GM19397 (cell line): Measurements from ENCODE around the gene LRP1.

ENCODE experiments used
- ATAC-seq: cut with Tn5 transposase; IDR thresholded peaks from one replicate; pipeline ENCODE4 v1.9.1; 2021; ENCODE audit warnings: mild to moderate bottlenecking, moderate library complexity; ENCODE audit not compliant: unreplicated experiment

Gene LRP1

DNA sequence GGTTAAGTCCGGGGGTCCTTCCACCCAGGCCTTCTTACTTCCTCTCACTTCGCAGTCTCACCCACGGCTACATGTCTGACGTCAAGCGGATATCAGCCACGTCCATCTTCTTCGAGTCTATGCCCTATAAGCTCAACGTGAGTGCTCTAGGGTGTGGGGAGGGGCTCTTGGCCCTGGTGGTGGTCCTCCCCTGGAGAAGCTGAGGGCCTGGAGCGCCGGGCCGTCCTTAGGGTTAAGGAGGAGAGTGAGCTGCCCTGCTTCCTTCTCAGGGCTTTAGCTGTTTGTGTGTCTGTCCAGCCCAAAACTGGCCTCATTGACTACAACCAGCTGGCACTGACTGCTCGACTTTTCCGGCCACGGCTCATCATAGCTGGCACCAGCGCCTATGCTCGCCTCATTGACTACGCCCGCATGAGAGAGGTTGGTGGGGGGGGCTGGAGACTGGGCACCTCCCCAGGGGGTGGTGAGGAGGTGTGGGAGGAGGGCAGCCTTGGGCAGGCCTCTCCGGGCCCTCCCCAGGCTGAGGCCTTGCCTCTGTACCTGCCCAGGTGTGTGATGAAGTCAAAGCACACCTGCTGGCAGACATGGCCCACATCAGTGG lies 104.0 kb downstream of the LRP1 start:
- no peak for ATAC-seq

DNA sequence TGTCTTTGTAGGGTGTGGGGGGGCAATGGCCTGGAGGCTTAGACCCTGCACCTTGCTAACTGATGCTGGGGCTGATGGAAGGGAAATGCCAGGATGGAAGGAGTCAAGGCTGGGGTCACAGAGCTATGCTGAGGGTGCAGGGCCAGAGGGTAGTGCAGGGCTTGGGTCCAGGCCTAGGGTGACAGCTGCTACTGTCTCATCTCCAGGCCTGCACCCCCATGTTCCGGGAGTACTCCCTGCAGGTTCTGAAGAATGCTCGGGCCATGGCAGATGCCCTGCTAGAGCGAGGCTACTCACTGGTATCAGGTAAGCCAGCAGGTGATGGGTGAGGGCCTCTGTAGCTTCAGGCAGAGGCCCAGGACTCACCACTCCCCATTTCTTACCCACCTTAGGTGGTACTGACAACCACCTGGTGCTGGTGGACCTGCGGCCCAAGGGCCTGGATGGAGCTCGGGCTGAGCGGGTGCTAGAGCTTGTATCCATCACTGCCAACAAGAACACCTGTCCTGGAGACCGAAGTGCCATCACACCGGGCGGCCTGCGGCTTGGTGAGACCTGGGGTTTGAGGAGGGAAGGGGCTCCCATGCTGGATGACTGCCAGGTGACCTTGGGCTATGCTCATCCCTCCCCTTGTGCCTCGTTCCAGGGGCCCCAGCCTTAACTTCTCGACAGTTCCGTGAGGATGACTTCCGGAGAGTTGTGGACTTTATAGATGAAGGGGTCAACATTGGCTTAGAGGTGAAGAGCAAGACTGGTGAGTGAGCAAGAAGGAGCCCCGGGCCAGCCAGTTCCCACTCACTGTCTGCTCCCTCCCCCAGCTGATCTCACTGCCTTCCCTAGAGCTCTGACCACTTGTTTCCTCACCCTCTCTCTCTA lies 105.3 kb downstream of the LRP1 start:
- no peak for ATAC-seq

DNA sequence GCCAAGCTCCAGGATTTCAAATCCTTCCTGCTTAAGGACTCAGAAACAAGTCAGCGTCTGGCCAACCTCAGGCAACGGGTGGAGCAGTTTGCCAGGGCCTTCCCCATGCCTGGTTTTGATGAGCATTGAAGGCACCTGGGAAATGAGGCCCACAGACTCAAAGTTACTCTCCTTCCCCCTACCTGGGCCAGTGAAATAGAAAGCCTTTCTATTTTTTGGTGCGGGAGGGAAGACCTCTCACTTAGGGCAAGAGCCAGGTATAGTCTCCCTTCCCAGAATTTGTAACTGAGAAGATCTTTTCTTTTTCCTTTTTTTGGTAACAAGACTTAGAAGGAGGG lies 105.9 kb downstream of the LRP1 start:
- no peak for ATAC-seq

DNA sequence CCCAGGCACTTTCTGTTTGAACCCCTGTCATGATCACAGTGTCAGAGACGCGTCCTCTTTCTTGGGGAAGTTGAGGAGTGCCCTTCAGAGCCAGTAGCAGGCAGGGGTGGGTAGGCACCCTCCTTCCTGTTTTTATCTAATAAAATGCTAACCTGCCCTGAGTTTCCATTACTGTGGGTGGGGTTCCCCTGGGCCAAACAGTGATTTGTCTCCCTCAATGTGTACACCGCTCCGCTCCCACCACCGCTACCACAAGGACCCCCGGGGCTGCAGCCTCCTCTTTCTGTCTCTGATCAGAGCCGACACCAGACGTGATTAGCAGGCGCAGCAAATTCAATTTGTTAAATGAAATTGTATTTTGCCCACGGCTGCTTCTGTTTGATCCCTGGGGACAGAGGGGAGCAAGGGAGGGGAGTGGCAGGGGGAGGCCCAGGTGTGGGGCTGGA lies 106.3 kb downstream of the LRP1 start:
- no peak for ATAC-seq

- ATAC-seq = no peak
These were observed 106.9 kb downstream of the LRP1 start for GRCh38 chr12:57235017-57235727.

DNA sequence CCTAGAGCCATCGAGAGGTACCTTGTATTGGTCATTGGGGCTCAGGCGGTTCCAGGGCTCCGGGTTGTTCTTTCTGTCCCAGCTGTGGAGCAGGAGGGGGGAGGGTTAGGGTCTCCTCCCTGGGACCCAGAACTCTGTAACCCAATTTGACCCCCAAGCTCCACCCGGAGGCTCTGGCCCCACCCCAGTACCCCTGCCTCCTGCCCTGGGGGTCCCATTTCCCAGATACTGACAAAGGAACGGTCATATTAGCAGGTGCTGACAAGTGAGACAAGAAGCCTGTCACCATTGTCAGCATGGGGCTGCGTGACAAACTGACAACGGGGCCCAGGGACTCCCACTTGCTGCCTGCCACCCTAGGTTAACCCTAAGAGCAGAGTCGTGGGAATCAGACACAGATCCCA lies 107.4 kb downstream of the LRP1 start:
- ATAC-seq = no peak

DNA sequence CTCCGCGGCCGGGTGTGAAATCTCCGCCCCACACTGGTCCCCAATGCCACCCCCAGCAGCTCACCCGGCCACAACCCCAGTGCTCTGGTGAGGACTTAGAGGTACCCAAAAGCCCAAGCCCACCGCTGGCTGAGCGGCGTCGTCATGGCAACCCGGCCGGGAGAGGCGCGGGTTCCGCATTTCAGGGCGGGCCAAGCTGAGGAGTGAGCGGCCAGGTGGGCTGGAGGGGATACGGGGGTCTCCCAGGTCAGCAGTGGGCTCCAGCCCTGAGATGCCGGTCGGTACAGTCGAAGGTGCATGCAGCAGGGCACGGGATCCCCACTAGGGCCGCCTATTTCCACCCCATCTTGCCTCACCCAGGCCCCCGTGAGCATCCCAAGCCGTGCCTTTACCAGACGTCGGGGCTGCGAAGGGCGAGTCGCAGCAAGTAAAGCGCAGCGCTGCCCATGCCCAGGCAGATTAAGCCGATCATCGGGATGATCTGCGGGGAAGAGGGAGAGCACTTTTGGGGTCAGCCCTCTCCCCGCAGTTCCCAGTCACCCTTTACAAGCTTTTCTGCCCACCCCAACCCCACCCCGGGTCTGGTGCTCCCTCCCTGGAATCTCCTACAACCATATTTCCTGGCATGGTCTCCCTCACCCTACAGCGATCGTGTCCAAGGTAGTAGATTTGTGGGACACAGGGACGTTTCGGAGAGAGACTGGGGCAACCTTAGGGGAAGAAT lies 108.1 kb downstream of the LRP1 start:
- ATAC-seq = no peak

- ATAC-seq = no peak
These were observed 108.8 kb downstream of the LRP1 start for GRCh38 chr12:57236925-57237595.

DNA sequence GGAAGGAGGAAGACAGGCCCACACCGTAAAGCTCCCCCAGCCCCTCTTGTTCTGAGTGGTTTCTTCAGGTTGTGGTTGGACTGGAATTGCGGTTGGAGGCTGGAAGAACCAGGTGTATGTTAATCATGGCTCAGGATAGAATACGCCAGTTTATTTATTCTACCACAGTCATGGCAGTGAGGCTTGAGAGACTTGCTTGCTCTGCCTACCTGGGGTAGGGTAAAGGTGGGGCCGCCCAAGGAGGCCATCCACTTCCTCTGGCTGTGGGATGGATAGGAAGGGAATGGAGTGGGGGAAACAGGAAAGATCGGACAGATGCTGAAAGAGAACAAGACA lies 109.3 kb downstream of the LRP1 start:
- no peak for ATAC-seq

- no peak for ATAC-seq
These were observed 109.9 kb downstream of the LRP1 start for GRCh38 chr12:57237932-57238853.

DNA sequence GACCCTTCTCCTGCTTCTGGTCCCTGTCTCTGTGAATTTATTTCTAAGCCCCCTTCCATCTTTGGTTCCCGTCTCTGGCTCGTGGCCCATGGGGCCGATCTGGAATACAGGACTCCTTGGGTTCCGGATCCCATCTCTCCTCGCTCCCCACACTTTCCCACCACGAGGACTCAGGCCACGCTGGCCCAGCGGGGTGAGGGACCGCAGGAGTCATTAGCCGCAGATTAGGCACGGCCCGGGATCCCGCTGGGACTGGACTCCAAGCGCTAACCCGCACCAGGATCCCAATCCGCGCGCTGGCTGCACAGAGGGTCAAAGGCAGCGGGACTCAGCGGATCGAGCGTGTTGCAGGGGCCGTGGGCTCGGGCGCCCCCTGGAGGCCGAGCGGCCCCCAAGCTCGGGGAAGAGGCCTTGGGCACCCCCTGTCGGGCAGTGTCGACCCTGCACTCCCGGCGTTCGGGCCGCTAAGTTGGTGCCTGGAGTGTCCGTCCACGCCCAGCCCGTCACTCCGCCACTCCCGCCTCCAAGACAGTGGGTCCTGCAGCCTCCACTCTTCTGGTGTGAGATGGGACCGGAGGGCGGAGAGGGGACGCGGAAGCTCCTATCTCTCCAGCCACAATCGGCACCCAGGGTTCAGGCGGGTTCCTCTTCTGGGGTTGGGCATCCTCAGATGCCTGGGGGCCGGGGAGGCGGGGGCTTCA lies 110.7 kb downstream of the LRP1 start:
- ATAC-seq = peak; percentile 54

DNA sequence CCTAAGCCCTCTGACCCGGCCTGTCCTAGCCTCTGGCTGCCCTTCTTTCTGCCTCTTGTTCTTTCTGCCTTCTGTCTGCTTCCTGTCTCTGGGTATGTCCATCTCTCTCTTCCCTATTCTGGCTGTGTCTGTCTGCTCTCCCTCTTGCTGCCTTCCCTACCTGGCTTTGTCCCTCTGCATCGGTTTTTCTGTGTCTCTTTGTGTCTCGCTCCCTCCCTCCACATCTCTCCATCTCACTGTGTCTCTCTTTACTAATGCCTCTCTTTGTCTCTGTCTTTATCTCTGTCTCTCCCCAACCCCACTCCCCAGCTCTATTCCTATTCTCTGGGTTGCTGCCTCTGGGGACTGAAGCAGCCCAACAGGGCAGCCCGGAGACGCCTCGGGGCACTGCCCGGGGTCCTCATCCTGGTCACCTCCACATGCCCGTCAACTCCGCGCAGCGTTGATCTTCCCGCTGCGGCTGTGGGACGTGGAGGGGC lies 111.3 kb downstream of the LRP1 start:
- ATAC-seq = no peak

DNA sequence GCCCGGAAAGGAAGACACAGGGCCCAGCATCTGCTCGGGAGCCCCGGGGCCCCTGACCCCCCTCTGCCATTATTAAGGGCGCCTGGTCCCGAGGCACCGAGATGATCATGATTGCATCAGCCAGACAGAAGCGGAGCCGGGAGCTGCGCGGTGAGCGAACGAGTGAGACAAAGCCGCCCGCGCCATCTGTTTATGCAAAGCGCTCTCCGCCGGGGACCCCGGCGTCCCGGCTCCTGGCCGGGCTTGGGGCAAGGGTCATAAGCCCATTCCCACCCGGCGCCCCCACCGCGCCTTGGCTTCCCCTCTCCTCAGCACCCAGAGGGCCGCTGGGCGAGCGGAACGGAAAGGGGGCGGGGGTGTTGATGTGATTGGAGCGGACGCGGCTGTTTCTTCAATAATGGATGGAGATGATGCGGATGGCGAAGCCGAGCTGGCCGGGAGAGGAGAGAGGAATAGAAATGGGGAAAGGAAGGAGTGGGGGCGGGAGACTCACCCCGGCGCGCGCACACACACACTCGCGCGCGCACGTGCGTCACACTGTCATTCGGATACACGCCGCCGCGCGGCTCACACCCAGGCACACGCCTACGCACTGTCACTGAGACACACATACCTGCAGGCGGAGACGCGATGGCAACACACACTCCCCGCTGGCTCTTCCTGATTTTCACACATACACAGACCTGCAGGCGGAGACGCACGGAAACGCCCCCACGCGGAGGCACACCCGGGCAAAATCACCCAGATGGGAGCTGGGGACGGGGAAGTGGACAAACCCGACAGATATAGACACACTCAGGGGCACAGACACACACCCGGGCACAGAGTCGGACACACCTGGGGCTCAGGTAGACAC lies 112.0 kb downstream of the LRP1 start:
- ATAC-seq = no peak

DNA sequence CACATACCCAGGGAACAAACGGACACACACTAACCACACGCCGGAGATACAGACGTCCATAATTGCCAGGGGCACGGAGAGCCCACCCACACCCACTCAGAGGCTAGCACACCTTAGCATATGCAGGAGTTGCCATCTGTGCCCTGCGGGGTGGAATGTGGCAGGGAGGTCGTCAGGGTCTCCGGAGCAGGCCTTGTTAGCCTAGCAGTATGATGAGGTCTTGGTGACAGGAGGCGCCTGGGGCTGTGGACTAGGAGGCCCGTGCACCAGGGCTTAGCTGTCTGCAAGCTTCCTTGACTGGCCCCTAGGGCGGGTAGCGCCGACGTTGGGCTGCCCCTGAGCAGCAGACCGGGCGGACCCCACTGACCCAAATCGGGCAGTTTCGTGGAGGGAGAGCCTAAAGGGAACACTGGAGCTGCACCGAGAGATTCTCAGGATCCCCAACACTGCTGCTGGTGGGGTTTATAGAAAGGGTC lies 112.7 kb downstream of the LRP1 start:
- ATAC-seq = no peak

- ATAC-seq = no peak
These were observed 113.4 kb downstream of the LRP1 start for GRCh38 chr12:57241402-57242310.

DNA sequence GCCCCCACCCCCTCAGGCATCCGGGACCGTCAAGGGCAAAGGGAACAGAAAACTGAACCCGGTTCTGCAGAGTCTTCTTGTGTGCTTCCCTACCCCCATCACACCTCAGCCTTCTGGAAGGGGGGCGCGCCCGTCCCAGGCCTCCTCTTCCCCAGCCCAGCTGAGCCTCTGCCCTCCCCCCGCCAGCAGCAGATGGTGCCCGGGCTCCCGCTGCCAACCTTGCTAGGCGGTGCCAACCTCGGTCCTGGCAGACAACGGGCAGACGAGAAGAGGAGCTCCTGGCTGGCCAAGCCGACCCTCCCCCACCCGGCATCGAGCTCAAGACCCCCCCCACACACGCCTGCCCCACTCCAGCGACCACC lies 114.0 kb downstream of the LRP1 start:
- ATAC-seq = no peak
